ENCODE measurements around the gene TLE2.
"Not testable (repeated sequence)": the region's sequence is repeated elsewhere in the genome, so short reads cannot be mapped to it uniquely, and the experiment has no call there.

The TLE2 gene

DNA sequence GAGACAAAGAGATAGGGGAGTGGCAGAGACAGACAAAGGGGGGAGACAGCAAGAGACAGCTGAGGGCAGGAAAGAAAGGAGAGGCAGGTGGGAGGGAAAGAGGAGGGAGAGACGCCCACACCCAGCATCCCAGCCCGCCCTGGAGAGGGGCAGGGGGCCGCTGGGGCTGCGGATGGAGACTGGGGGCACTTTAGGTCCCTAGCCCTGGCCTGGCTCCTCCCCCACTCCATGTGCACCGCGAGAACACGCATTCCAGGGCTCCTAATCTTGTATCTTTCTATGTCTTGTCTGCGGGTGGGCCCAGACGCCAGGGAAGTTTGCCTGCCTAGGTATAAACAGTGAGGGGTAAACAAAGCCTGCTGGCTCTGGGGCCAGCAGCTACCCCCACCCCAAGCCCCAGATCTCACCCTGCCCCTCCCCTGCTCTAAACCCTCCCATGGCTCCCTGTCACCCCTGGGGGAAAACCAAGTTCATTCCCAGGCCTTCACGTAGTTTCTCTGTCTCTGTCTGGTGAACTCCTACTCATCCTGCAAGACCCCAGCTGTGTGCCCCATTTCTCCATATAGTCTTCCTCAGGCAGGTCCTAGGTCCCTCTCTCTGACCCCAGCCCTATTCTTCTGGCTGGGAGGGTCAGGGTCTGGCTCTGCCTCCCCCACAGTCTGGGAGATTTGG is 27.5 kb upstream of the TLE2 start:
- no peak for DNase-seq (ENCODE audit: low read depth in 3 of 3)

DNA sequence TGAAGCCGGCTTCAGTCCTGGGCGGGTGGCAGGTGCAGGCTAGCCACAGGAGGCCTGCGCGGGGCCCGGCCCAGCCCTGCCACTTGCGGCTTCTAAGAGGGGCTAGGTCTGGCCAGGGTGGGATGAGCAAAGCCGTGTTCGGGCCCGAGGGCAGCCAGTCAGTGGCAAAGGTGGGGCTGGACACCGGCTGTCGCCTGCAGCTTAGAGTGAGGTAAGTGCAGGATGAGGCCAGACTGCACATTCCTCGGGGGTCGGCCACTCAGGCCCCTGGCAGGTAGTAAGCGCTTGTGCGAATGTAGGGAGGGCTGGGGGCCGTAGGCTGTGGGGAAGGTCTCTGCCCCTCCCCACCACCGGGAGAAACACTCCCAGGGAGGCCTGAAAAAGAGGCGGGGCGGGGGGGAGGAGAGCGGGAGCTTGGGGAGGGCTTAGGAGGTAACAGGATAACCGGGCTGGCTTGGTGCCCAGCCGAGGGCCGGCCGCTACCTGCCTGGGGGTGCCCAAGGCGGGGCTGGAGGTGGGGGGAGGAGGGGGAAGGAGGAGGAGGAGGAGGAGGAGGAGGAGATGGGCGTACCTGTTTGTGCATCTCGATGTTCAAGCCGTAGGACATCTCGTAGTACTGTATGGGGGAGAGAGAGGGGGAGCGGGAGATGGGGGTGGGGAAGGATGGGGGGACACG is 26.8 kb upstream of the TLE2 start:
- DNase-seq (ENCODE audit: low read depth in 3 of 3) = no peak

DNA sequence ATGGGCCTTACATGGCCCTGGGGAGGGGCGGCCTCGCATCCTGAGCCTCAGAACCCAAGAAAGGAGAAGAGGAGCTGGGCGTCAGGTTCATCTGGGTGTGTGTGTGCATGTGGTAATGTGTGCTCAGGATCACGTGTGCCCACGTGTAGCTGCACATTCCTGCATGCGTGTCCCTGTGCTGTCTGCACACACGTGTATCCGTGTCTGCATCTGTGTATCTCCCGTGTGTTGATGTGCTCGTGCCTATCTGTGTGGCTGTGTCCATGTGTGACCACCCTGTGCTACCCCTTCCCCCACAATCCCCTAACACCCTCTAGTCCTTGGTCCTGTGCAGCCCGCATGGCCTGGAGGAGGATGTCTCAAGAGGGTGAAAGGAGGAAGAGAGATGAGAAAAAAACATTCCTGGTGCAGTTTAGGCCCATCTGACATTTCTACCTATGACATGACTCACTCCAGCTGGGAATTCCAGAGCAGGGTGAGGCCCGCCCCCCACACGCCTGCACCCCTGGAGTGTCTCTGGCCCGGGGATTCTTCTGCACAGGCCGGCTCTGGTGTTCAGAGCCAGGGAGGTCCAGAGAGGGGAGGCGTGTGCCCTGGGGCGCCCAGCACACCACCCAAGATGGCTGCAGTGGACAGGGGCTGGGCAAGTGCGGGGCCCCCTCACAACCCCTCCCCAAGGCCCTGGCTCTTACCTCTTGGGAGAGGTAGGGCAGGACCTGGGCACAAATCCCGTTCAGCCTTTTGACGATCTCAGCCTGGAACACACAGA is 26.1 kb upstream of the TLE2 start:
- DNase-seq (ENCODE audit: low read depth in 3 of 3) = no peak

DNA sequence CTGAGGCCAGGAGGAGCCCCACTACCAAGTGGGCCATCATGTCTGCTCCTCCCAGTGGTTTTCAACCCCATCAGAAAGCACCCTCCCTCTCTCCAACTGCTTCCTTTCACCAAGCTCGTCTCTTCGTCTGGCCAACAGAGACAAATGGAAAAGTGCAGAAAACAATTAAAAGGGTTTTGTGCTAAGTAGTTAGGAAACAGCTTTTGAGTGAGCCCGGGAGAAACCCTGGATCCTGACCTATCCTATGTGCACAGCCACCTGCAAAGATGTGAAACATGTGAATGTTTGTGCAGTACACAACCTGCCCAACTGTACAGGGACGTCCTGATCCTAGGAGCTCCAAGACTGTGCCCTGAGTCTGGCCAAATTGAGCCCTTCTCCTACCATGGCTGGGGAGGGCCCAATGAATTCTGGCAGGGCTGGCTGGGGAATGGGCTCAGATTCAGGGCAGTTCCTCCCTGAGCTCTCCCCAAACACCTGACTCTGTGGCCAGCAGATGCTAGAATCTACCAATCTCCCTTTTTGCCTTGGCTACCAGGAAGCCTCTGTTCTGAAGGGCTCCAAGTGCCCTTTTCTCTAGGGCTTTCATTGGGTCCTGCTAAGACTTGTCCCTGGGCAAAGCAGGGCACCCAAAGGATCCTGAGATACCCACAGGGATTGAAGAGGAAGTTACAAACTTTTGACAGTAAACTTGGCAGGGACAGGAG is 25.3 kb upstream of the TLE2 start:
- DNase-seq (ENCODE audit: low read depth in 3 of 3) = no peak

DNA sequence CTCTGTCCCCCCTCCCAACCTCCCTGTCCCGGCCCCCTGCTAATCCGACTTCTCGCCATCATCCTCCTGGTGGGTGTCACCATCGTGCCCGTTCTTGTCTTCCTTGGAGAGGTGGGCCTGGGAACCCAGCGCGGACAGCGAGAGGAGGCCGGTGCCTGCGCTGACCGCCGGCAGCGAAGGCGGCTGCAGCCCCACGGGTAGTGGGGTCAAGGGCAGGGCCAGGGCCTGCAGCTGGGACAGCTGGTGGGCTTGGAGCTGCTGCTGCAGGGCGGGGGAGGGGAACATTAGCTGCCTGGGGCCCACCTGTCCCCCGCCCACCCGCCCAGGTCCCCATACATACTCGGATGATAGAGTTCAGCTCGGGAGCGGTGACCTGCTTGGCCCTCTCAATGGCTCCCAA is 24.7 kb upstream of the TLE2 start:
- no peak for DNase-seq (ENCODE audit: low read depth in 3 of 3)

DNA sequence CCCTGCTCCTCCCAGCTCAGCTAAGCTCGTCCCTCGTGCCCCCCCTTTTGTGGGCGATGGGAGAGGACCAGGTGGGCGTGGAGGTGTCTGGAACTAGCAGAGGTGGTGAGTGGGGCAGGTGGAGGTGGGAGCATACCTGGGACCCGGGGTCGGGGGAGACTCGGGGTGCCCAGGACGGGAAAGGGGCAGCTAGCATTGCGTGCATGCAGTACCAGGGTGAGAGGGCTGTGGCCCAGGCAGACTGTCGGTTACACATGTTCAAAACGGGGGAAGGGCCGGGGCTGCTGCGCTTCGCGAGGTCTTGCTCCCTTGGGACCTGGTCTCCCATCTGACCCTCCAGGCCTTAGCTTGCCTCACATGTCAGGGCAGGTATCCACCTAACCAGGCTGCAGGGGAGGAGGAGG is 24.1 kb upstream of the TLE2 start:
- DNase-seq (ENCODE audit: low read depth in 3 of 3) = no peak

DNA sequence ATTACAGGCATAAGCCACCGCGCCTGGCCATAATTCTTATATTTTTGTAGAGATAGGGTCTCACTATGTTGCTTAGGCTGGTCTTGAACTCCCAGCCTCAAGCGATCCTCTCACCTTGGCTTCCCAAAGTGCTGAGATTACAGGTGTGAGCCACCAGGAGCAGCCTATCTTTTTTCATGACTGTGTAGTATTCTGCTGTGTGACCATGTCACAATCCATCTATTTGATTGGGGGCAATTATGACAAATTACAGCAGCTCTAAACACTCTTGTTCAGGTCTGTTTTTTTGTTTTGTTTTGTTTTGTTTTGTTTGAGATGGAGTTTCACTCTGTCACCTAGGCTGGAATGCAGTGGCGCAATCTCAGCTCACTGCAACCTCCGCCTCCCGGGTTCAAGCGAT is 20.9 kb upstream of the TLE2 start:
- DNase-seq (ENCODE audit: low read depth in 3 of 3) = not testable (repeated sequence)

DNA sequence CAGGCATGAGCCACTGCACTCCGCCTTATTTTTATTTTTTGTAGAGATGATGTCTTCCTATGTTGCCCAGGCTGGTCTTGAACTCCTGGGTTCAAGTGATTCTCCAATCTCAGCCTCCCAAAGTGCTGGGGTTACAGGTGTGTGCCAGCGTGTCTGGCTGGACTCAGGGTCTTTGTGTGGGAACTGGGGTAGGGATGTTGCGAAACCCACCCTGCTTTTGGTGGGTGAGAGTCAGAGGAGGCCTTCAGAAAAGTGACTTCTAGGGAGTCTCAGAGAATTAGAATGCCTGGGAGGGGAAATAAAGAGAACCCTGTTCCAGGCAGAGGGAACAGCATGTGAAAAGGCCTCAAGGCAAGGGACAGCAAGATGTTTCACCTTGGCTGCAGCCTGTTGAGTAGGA is 20.0 kb upstream of the TLE2 start:
- no peak for DNase-seq (ENCODE audit: low read depth in 3 of 3)

DNA sequence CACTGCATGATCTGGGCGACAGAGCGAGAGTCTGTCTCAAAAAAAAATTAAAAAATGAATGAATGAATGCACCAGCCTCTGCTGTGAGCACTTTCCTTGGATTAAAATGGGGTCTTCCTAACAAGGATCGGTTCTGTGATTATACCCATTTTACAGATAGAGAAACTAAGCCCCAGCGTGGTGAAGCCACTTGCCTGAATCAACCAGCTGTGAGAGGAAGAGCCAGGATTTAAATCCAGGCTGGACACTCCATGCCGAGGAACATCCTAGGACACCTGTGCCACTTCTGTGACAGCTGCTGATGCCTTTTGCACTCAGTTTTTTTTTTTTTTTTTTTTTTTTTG is 19.1 kb upstream of the TLE2 start:
- no peak for DNase-seq (ENCODE audit: low read depth in 3 of 3)

DNA sequence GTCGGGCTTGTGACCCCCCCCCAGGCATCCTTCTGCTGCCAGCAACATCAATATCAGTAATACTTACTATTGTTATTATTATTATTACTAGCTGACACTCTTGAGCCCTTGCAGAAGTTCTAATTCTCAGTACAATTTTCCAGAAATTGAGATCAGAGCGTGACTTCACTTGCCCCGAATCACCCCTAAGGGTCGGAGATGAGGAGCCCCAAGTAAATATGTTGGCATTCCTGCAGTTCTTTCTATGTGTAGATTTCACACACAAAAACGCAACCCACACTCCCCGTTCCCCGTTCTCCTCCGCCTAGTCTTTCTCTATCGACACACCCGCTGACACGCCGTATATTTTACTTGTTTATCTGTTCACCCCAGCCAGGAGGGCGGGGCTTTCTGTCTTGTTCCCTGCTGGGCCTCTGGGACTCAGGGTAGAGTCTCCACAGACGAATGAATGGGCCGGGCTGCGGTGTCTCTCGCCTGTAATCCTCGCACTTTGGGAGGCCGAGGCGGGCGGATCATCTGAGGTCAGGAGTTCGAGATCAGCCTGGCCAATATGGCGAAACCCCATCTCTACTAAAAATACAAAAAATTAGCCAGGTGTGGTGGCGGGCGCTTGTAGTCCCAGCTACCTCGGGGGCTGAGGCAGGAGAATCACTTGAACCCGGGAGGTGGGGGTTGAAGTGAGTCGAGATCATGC is 18.6 kb upstream of the TLE2 start:
- peak; percentile 47 to 62 (median 60) for DNase-seq (ENCODE audit: low read depth in 3 of 3)

DNA sequence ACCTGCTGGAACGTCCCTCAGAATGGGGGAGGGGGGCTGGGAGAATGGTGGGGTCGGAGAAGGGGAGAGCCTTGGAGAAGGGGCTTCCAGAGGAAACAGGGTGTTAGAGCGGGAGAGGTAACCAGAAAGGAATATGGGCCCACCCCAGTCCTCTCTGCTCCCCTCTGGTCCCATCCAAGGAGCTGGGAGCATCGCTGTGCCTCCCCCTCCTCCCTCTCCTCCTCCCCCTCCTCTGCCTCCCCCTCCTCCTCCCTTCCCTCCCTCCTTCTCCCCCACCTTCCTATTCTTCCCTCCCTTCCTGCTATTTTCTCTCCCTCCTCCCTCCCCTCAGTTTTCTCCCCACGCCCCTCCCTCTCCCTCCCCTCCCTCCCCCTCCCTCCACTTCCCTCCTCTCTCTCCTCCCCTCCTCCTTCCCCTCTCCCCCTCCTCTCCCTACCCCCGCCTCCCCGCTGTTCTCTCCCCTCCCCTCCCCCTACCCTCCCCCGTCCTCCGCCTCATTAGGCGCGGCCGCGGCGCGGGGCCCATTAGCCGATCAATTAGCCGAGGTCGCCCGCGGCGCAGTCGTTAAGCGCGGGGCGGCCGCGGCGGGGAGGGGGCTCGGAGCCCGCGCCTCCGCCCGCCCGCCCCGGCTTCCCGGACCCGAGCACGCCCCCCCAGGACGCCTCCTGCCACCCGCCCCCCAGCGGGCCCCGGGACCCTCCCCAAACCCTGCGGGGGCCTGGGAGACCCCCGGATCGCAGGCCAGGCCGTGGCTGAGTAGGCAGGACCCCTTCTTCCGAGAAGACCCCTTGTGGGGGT is 17.8 kb upstream of the TLE2 start:
- no peak for DNase-seq (ENCODE audit: low read depth in 3 of 3)

DNA sequence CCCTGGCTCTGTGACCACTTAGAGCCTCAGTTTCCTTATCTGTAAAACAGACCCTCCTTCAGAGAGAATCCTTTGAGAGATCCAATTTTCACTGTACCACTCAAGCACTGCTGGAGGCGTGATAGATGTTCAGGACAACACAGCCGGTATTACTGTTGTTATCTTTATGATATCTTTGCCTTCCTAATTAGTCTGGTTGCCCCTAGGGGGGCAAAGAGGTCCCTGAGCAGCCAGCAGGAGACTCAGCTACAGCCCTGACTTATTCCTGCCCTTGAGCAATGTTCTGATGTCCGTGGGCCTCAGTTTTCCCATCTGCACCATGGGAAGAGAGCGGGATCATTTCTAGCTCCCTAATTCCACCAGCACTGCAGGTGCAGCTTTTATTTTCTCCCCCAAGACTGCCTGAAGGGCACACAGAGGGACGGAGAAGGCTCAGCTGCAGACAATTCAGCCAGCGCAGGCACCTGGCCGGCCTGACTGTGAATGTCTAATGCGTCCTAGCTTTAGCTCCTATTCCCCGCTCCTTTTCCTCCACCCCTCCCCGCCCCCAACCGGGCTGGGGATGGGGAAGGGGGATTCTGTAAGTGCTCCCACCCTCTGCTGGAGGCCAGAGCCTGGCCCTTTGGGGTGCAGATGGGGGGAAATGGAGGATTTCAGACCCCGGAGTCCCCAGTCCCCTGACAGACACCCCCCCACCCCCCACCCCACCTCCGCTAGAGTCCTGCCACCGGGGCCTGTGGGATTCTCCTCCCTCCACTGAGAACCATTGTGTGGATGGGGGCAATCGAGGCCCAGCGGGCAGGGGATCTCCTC is 17.0 kb upstream of the TLE2 start:
- DNase-seq (ENCODE audit: low read depth in 3 of 3) = no peak

DNA sequence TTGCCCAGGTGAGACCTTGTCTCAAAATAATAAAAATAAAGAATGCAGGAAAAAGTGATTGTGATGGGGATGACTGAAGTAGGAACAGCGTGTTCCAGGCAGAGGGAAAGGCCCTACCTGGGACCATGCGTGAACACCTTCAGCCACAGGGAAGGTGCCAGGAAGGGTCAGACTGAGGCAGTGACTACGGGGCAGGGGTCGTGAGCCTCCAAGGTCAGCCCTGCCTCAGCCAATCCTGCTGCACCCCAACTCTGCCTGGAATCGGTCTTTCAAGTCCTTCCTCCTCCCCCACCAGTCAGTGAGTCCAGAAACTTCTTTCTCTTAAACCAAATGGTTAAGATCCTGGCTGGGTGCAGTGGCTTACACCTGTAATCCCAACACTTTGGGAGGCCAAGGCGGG is 16.1 kb upstream of the TLE2 start:
- no peak for DNase-seq (ENCODE audit: low read depth in 3 of 3)

DNA sequence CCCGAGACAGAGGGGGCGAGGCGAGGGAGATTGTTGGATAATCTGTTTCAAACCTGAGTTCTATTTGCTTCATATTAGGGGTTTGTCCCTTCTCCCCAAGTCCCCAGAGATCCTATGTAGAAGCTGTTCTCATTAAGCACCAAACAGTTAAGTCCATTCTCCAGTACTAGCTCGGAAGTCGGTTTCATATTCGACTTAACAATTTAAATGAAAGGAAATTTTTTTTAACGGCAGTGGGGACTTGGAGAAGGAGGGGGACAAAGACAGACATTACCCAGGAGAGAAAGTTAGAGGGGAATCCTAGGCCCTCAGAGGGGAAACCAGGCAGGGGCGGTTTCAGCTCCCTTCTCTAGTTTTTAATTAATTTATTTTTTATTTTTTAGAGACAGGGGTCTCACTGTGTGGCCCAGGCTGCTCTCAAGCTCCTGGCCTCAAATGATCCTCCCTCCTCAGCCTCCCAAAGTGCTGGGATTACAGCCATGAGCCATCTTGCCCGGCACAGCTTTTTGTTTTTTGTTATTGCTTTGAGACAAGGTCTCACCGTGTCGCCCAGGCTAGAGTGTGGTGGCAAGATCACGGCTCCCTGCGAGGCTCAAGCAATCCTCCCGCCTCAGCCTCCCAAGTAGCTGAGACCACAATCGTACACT is 13.7 kb upstream of the TLE2 start:
- DNase-seq (ENCODE audit: low read depth in 3 of 3) = no peak

DNA sequence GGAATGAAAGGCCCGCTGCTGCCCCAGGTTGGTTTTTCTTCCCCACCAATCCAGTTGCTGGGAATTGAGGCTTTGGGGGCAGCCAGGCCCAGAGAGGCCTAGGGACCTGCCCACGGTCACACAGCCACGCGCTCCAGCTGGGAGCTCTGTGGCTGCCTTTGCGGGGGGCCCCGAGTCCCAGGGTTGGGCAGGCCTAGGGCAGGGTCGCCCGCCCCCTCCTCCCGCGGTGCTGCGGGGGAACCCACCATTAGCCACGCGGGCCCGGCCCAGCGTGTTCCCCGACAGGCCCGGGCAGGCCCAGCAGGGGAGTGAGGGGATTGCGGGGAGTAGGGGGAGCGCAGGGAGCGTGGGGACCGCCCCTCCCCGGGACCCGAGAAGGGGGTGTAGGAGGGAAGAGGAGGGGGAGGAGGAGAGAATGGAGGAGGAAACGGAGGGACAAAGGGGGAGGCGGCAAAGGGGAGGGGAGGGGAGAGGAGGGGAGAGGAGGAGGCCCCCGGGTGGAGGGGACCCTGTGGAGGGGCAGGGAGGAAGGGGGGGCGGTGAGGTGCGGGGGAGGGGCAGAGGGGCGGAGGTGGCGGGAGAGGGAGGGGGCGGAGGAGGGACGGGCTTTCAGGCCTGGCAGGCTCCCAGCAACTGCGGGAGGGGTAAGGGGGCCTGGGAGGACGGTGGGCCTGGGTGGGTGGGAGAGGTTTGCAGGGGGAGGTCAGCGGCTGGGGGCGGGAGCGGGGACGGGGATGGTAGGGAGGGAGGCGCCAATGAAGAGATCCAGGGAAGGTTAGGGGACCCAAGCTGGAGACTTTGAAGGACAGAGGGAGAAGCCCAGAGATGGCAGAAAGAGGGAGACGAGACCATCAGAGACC is 12.9 kb upstream of the TLE2 start:
- no peak for DNase-seq (ENCODE audit: low read depth in 3 of 3)

DNA sequence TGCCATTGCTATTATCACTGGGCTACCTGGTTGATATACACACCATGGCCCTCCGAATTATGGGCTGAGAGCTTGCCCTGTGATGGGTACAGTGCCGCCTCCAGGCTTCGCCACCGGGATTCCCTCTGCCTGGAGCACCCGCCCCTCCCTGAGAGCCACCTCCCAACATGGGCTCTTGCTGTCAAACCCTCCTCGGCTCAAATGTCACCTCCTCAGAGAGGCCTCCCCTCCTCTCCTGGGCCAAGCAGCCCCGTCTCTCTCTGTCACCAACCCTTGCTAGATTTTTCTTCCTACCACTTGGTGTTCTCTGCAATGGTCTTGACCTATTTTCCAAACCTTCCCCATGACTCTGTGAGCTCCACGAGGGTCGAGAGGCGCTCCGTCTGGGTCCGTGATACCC is 12.2 kb upstream of the TLE2 start:
- no peak for DNase-seq (ENCODE audit: low read depth in 3 of 3)

DNA sequence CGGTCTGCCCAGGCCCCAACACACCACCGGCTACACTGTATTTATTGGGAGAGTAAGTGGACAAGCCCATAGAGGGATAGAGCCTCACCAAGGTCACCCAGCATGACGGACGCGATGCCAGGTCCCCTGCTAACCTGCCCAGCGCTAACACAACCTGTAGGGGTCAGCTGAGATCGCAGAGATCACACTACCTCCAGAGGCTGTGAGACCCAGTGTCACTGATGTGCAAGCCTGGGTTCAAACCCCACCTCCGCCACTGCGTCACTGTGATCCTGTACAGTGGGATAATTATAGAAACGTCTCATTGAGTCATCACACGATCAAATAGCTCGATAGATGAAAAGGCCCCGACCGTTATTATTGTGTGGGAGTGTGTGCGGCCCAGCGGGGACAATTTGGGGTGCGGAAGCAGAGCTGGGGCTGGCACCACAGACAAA is 10.6 kb upstream of the TLE2 start:
- no peak for DNase-seq (ENCODE audit: low read depth in 3 of 3)

DNA sequence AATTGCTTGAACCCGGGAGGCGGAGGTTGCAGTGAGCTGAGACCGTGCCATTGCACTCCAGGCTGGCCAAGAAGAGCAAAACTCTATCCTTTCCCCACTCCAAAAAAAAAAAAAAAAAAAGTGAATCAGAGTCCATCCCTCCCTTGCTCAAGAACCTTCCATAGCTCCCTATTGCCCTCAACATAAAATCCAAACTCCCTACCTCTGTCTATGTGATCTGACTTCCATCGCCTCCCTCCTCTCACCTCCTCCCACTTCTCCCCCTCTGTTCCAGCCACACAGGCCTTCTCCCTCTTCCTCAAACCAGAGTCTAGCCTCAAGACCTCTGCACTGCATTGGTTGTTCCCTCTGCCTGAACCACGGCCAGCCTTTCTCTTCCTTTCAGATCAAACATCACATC is 10.0 kb upstream of the TLE2 start:
- DNase-seq (ENCODE audit: low read depth in 3 of 3) = no peak

DNA sequence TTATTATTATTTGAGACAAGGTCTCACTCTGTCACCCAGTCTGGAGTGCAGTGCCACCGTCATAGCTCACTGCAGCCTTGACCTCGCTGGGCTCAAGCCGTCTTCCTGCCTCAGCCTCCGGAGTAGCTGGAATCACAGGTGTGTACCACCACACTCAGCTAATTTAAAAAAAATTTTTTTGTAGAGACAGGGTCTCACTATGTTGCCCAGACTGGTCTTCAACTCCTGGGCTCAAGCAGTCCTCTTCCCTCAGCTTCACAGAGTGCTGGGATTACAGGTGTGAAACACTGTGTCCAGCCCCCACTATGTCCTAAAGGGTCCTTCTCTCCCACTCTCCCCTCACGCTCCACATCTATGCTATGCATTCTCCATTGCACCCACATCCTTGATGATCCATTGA is 9.1 kb upstream of the TLE2 start:
- DNase-seq (ENCODE audit: low read depth in 3 of 3) = no peak
